Measurements from ENCODE around the gene TBC1D14. TPM values are rescaled to one million over a fixed set of nuclear protein-coding genes. Genes with fewer than 3 reads are reported as not detected.

The TBC1D14 gene
- total and polyA plus RNA-seq, 10 of the 15 experiments (the other 5 are each of a cell fraction or from before 2014, with no cell fraction given) = 0.87 to 39.3 (median 30.1) TPM

DNA sequence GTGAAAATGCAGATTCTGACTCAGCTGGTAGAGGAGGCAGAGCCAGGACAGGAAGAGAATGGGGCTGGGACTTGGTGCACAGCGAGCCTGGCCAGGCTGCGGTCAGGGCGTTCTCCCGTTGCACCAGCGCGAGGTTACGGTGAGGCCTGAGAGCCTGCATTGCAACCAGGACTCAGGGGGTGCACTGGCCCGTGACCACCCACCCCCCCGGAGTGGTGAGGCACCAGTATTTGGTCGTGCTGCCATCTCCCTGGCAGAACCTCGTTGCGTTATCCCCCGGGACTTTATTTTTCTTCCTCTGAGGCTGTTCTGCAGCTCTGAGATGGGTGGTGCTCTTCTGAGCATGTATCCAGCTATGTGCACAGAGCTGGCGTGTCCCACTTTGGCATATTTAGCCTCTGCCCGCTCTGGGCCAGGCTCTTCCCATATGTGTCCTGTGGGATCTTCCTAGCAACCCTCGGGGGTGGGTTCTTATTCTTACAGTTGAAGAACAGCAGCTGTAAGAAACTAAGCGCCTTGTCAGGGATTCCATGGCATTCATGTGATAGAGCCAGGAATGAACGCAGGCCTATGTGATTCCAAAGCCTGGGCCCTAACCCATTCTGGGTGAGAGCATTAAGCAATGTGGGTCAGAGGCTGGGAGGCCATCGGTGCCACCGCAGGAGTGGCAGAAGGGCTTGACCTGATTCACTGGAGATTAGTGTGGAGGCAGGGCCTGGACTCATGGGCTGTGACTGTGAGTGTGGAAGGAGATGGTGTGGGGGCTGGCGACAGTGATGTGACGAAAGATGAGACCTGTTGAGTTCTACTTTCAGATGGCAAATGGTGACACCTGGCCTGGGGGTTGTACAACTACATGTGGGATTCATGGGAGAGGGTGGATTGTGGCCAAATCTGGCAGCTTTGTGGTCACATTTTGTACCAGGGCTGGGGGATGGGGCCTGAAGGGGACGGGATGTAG, 136.6 kb downstream of the TBC1D14 start (continued):
- 0 out of 2 replicates have a peak, but pooled peaks have one; percentile 24 for TF ChIP-seq TBL1XR1 (IDR thresholded peaks at IDR 0.05; ENCODE audit: low read depth, low read length)
- TF ChIP-seq EED (IDR thresholded peaks at IDR 0.05; ENCODE audit: low read depth) = peak; percentile 34; the same call in 1 of the 2 replicates
- TF ChIP-seq, protein P1, sequence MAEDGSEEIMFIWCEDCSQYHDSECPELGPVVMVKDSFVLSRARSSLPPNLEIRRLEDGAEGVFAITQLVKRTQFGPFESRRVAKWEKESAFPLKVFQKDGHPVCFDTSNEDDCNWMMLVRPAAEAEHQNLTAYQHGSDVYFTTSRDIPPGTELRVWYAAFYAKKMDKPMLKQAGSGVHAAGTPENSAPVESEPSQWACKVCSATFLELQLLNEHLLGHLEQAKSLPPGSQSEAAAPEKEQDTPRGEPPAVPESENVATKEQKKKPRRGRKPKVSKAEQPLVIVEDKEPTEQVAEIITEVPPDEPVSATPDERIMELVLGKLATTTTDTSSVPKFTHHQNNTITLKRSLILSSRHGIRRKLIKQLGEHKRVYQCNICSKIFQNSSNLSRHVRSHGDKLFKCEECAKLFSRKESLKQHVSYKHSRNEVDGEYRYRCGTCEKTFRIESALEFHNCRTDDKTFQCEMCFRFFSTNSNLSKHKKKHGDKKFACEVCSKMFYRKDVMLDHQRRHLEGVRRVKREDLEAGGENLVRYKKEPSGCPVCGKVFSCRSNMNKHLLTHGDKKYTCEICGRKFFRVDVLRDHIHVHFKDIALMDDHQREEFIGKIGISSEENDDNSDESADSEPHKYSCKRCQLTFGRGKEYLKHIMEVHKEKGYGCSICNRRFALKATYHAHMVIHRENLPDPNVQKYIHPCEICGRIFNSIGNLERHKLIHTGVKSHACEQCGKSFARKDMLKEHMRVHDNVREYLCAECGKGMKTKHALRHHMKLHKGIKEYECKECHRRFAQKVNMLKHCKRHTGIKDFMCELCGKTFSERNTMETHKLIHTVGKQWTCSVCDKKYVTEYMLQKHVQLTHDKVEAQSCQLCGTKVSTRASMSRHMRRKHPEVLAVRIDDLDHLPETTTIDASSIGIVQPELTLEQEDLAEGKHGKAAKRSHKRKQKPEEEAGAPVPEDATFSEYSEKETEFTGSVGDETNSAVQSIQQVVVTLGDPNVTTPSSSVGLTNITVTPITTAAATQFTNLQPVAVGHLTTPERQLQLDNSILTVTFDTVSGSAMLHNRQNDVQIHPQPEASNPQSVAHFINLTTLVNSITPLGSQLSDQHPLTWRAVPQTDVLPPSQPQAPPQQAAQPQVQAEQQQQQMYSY (CRISPR knock-in tag; IDR thresholded peaks at IDR 0.05) = no peak
- no peak for TF ChIP-seq MTA3 (IDR thresholded peaks at IDR 0.05; ENCODE audit: borderline replicate concordance, low read length)
- TF ChIP-seq ZNF622 (IDR thresholded peaks at IDR 0.05) = no peak
- TF ChIP-seq IRF4 (IDR thresholded peaks at IDR 0.05; ENCODE audit: low read depth, low read length) = 0 out of 2 replicates have a peak, but pooled peaks have one; percentile 24
- TF ChIP-seq, protein P2, sequence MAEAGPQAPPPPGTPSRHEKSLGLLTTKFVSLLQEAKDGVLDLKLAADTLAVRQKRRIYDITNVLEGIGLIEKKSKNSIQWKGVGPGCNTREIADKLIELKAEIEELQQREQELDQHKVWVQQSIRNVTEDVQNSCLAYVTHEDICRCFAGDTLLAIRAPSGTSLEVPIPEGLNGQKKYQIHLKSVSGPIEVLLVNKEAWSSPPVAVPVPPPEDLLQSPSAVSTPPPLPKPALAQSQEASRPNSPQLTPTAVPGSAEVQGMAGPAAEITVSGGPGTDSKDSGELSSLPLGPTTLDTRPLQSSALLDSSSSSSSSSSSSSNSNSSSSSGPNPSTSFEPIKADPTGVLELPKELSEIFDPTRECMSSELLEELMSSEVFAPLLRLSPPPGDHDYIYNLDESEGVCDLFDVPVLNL (IDR thresholded peaks at IDR 0.05; ENCODE audit: low read depth, low read length) = no peak
- no peak for TF ChIP-seq ZNF217 (IDR thresholded peaks at IDR 0.05)
- TF ChIP-seq CREB1 (IDR thresholded peaks at IDR 0.05; ENCODE audit: low read depth) = no peak
- no peak for TF ChIP-seq LARP7 (IDR thresholded peaks at IDR 0.05)
- peak; percentile 36; the same call in 1 of the 2 replicates for TF ChIP-seq NR2F1 (conservative IDR thresholded peaks at IDR 0.05)
- no peak for TF ChIP-seq STAT3 (IDR thresholded peaks at IDR 0.05; ENCODE audit: low read depth, low read length)
- no peak for TF ChIP-seq SIX5 (IDR thresholded peaks at IDR 0.05; ENCODE audit: low read depth, low read length, severe bottlenecking)
- no peak for TF ChIP-seq SMAD5 (IDR thresholded peaks at IDR 0.05; ENCODE audit: low read depth)
- TF ChIP-seq, protein P3, sequence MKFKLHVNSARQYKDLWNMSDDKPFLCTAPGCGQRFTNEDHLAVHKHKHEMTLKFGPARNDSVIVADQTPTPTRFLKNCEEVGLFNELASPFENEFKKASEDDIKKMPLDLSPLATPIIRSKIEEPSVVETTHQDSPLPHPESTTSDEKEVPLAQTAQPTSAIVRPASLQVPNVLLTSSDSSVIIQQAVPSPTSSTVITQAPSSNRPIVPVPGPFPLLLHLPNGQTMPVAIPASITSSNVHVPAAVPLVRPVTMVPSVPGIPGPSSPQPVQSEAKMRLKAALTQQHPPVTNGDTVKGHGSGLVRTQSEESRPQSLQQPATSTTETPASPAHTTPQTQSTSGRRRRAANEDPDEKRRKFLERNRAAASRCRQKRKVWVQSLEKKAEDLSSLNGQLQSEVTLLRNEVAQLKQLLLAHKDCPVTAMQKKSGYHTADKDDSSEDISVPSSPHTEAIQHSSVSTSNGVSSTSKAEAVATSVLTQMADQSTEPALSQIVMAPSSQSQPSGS (IDR thresholded peaks at IDR 0.05; ENCODE audit: low read length) = no peak
- TF ChIP-seq BHLHE40 (IDR thresholded peaks at IDR 0.05; ENCODE audit: borderline replicate concordance in 1 of 2, low read depth in 2 of 2, low read length in 1 of 2) = peak in 1 of 2 experiments; percentile 55; a peak in 2 of 4 replicates
- no peak for TF ChIP-seq SMC3 (IDR thresholded peaks at IDR 0.05; ENCODE audit: borderline replicate concordance, low read length)
- TF ChIP-seq, protein P4, sequence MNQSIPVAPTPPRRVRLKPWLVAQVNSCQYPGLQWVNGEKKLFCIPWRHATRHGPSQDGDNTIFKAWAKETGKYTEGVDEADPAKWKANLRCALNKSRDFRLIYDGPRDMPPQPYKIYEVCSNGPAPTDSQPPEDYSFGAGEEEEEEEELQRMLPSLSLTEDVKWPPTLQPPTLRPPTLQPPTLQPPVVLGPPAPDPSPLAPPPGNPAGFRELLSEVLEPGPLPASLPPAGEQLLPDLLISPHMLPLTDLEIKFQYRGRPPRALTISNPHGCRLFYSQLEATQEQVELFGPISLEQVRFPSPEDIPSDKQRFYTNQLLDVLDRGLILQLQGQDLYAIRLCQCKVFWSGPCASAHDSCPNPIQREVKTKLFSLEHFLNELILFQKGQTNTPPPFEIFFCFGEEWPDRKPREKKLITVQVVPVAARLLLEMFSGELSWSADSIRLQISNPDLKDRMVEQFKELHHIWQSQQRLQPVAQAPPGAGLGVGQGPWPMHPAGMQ (IDR thresholded peaks at IDR 0.05; ENCODE audit: borderline replicate concordance) = no peak
- TF ChIP-seq KAT2A (conservative IDR thresholded peaks at IDR 0.05; ENCODE audit: control insufficient read depth, low read depth, low read length) = no peak
